Measurements from ENCODE around the gene MYO5B. TPM values are rescaled to one million over a fixed set of nuclear protein-coding genes. Genes with fewer than 3 reads are reported as not detected.
"Not testable (repeated sequence)": the region's sequence is repeated elsewhere in the genome, so short reads cannot be mapped to it uniquely, and the experiment has no call there.

MYO5B gene
- 0.14 and 0.20 TPM in 2 replicates for total RNA-seq

DNA sequence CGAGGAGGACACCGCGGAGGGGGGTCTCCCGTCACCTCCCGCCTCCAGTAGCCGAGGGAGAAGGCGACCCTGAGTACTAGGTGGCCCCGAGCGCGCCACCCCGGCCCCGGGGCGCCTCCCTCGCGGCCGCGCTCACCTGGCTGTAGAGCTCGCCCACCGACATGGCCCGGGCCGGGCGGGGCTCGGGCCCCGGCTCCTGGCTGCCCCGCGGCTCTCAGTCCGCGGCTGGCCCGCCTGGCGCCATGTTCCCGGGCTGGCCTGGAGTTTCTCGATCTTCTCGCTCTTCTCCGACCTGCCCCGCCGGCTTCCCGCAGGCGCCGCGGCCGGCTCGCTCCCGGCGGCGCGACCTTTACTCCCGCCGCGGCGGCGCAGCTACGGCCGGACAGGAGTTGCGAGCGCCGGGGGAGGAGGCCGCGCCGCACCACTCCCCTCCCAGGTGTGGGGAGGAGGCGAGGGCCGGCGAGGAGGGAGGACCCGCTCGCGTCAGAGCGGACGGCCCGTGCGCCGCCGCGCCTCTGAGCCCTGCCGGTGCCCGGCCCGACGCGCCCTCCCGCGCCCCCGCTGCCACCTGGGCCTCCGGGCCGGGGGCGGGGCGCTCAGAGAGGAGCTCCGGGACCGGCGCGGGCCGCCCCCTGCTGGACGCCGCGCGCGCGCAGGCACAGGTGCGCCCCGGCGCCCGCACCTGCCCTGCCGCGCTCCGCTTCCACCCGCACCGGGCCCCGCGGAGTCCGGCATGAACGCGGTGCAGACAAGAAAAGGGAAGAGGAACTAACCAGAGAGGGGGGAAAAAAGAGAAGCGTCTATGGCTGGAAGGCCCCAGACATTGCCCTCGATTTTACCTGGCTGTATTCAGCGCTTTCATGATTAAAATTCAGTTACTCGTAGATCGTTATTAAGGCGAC, at the start of gene MYO5B:
Gene MYO5B (minus strand): TSS at position 517 of the 902 bp plus-strand sequence. CDS start 354 bp downstream, at position 163.
- DNase-seq (ENCODE audit: low read depth, low spot score) = no peak

DNA sequence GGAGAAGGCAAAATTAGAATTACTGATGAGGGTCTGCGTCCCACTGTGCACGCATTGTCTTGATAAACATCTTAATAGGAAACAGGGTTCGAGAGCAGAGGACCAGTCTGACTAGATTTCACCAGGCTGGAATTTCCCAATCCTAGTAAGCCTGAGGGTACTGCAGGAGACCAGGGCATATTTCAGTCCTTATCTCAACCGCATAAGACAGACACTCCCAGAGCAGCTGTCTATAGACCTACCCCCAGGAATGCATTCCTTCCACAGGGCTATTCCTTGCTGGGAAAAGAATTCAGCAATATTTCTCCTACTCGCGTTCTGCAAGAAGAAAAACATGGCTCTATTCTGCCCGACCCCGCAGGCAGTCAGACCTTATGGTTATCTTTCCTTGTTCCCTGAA, 46.8 kb upstream of the MYO5B start:
- DNase-seq (ENCODE audit: low read depth, low spot score) = not testable (repeated sequence)

DNA sequence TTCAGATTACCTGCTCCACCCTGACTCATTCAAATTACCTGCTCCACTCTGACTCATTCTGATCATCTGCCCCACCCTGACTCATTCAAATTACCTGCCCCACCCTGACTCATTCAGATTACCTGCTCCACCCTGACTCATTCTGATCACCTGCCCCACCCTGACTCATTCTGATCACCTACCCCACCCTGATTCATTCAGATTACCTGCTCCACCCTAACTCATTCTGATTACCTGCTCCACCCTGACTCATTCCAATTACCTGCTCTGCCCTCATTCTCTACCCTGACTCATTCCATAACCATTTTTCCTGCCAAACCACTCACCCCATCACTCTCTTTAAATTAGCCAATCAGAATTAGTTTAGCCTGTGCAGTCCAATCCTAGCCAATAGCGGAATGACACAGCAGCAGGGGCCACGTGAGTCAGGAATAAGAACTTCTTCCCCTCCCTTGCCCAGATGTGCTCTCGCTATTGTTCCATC, 45.2 kb upstream of the MYO5B start:
- no peak for DNase-seq (ENCODE audit: low read depth, low spot score)

DNA sequence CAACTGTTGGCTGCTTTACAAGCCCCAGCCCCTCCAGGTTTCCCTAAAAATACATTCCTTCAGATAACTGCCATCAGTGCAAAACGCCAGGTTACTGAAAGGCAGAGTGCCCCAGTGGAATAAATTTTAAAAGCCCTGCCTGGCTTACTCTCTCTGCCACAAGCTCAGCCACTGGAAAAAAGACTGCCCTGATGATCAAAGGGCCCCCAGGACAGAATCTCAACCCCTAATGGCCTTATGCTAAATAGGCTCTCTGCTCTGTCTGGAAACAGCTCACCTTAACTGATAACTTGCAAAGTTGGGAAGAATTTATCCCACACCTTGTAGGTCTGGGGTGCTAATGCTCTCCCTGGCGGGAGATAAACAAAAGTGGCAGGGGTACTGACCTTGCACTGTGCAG, 37.5 kb upstream of the MYO5B start:
- DNase-seq (ENCODE audit: low read depth, low spot score) = no peak

DNA sequence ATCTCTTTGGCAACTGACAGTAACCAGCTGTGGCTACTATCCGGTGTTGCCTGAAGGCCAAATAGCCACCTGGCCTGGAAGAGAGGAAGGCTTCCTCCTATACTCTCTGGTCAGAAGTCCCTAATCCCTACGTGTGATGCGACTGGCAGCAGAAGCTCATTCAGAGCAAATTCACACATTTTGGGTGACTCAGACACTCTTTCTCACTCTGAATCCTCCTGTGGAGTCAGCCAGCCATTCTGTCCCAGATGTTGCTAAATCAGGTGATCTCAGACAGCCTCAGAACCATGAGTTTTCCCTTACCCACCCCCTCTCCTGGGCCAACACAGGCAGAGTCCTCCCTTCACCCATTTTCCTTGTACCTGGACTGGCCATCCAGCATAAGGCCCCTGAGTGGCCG, 36.7 kb upstream of the MYO5B start:
- DNase-seq (ENCODE audit: low read depth, low spot score) = no peak

DNA sequence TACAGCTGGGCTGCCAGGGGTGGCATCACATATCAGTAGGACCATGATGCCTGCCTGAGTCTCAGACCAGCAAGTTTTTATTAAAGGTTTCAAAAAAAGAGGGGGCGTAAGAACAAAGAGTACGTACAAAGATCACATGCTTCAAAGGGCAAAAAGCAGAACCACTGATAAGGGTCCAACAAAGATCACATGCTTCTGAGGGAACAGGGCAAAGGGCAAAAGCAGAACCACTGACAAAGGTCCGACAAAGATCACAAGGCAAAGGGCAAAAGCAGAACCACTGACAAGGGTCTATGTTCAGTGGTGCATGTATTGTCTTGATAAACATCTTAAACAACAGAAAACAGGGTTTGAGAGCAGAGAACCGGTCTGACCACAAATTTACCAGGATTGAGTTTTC, 25.3 kb upstream of the MYO5B start:
- not testable (repeated sequence) for DNase-seq (ENCODE audit: low read depth, low spot score)

DNA sequence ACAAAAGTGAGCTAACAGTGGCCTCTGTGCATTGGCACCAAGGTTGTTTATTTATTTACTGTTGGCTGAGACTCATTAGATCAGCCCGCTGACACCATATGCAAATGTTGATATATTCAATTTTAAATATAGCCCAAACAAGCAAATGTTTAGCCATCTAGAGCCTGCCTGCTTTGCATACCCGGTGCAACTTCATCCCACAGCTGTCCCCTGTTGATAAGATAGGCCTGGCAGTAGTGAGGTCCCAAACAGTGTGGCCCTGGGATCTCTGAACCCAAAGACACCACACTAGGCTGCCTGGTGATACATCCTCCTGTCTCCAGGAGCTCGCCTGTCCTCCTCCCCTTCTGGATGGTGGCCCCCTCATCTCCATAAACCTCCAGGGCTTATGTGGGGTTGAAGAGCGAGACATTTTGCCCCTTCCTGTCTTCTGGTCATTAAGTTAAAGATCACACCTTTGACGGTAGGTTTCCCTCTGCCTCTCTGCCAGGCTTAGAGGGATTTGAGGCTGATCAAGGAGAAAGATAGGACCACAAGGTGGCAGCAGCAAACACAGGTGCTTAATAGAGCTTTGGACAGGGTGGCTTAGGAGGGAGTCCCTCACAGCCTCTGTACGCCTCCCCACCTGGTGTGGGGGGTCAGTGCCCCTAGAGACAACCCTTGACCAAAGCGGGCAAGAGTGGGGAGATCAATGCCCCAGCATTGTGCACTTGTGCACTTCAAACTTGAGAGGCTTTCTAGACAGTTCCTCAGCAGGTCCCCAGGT, 23.7 kb upstream of the MYO5B start:
- DNase-seq (ENCODE audit: low read depth, low spot score) = no peak

DNA sequence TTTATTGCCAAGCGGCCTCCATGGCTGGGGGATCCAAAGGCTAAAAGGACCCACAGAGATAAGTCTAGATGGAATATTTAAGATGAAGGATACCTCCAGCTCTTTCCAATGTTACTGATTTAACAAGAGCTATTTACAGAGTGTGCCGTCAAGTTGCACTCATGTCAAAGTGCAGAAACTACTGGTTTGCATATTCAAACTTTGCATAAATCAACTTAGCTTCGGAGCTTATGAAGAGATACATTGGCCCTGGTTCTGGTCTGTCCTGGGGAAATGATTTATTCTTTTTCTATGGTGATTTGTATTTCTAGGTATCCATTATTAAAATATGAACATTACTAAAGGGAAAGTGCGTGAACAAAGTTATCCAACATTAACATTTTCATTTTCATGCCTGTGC, 14.4 kb upstream of the MYO5B start:
- DNase-seq (ENCODE audit: low read depth, low spot score) = no peak

DNA sequence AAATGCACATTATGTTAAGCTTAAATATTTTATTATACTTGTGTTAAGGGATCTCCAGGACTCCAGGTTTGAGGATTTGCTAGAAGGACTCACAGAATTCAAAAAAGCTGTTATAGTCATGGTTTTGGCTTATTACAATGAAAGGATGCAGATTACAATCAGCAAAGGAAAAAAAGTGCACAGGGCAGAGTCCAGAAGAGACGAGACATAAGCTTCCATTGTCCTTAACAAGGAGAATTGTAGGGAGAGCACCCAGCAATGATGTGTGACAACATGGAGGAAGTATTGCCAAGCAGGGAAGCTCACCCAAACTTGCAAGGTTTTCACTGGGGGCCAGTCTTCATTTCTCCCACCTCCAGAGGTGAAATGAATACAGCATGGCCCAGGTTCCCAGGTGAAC, 12.8 kb upstream of the MYO5B start:
- DNase-seq (ENCODE audit: low read depth, low spot score) = no peak

DNA sequence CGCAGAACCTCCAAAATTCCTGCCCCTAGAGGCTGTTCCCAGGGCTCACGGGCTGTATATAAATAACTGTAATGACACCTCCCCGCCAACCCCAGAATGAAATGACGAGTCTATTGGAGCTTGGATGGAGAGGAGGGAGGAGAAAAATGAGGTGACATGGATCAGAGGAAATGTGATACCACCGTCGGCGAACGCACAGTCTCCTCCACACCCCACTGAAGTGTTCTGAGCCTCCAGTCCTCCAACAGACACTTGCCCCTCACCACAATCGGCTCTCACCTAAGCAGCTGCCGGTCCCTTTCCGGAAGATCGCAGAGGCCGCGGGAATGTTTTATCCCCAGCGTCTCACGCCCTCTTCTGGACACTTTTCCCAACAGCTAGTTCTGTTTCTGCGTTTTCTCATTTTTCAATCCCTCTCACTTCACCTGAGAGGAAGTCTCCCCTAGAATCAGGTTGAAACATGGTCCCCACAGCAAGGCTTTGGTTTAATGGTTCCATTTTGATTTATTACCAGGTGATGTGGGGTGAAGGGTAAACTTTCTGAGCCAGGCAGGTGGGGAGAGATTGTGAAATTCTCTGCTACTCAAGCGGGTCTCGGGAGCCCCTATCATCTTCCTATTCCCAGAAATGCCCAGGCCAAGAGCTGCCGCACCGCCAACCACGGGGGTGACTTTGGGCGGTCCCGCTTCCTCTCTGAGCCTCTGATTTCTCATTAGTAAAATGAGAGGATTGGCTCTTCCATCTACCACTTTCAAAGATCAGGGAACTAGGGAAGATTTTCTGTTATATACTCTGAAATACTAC, 9.1 kb upstream of the MYO5B start:
- no peak for DNase-seq (ENCODE audit: low read depth, low spot score)

DNA sequence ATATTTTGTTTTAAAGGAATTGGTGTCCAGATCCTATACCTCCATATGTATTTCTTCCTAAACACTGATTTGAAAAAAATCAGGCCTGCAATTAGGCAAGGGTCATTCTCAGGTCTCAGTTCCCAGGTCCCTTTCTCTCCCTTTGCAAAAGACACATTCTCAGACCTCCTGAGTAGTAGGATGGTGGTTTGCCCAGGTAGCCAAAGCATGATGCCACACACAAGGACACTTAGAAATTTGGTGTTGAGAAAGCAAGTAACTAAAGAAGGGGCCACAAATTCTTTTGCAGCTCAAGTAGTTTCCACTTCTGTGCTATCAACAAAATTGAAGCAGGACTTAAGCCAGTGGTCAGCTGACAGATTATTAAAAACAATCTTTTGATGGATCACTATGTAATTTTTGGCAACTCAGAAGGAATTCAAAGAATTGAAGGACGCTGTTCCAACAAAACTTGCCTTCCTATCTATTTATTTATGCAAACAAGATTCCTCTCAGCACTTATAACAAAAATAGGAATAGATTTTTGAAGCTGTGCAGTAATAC, 6.6 kb upstream of the MYO5B start:
- DNase-seq (ENCODE audit: low read depth, low spot score) = no peak

DNA sequence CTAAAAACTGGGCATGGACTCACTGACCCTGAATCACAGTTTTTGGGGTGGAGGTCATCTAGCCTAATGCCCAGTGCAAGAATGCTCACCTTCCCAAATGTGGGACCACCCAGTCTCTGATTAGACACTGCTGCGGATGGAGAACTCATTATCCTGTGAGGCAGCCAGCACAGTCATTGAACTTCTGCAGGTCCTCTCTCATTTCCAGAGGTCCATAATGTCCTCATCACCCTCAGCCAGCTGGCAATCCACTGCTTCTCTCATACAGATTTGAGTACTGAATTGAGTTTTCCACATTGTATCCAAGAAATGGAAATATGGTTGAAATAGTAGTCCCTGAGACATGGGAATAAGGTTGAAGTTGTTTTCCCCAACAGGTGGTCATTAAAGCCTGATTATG, 5.0 kb upstream of the MYO5B start:
- no peak for DNase-seq (ENCODE audit: low read depth, low spot score)

DNA sequence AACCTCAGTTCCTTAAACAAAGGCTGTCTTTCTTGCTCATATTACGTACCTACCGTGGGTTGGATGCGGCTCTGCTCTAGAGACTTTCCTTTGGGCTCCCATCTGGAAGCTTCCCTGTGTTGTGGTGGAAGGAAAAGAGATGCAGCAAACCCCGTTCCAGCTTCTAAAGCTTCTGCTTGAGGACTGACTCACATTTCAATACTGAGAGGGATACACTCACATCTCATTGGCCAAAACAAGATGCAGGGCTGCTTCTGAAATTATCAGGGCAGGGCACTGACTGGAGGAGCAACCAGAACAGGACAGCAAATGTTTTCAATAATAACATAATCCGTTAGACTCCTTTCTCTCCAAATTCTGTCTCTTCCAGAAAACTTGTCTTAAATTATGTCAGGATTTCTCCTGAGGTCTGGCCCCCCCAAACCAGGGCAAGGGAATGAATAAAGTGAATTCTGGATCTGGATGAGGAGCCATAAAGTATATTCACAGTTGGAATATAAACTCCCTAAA, 4.5 kb upstream of the MYO5B start:
- no peak for DNase-seq (ENCODE audit: low read depth, low spot score)

DNA sequence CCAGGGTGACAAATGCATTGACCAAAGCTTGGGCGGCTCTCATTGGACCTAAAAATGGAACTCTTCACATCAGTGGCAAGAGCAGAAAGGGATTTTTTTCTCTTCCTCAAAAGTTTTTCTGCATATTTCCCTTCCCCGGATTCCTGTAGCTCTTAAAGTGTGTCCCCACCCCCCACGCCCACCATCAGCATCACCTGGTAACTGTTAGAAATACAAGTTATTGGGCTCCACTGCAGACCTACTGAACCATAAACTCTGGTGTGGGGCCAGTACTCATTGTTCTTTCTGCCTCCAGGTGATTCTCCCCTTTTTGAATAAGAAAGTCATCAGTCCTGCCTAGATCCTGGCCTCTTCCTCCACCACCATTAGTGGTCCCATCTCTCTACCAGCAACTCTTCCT, 1.3 kb upstream of the MYO5B start:
- DNase-seq (ENCODE audit: low read depth, low spot score) = no peak

DNA sequence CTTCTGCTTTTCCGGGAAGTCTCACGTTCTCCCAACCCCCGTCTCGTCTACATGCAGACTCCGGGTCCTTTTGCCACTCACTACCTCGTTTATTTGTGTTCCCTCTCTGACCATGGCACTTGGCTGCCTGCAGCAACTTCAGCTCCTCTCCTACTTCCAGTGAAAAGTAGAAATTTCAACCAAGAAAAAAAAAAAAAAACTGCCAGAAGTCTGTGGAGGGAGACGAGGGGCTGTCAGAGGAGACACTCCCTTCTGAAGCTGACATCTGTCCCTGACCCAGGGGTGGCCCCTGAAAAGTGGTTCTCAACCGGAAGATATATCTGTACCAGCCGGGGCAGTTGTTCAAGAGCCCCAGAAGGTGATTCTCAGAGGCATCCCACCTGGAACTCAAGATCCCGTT, 742 bp upstream of the MYO5B start:
- no peak for DNase-seq (ENCODE audit: low read depth, low spot score)

DNA sequence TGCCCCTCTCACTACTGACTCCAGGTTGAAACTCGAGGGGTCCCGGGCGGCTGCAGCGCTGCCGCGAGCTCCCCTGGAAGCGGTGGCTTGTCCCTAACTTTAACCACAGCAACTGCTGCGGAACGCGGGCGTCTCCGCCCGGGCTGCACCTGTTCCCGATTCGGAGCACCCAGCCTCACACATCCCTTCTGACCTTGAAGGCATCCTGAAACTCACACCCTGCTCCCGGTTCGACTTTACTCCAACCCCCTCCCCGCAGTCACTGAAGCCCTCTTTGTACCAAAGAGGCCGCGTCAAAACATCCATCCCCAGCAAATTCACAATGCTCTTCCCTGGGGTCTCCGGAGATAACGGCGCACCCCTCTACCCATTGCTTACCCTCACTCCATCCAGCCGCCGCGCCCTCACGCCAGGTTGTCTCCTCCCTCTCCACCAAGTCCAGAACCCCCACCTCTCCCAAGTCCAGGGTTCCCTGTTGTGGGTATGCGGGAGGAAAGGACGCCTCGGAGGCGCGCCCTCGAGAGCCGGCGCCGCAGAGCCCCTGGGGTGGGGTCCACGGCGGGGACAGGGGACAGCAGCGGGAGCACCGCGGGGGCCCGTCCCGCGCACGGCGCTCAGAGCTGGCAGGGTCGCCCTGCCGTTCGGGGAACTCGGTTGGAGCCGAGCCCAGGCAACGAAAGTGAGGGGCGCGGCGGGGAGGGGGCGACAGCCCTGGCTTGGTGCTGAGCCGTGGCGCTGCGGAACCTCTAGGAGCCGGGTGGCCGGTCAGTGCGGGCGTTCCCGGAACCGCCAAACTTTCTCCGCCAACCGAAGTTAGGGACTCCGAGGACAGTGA, 934 bp downstream of the MYO5B start:
- DNase-seq (ENCODE audit: low read depth, low spot score) = no peak

DNA sequence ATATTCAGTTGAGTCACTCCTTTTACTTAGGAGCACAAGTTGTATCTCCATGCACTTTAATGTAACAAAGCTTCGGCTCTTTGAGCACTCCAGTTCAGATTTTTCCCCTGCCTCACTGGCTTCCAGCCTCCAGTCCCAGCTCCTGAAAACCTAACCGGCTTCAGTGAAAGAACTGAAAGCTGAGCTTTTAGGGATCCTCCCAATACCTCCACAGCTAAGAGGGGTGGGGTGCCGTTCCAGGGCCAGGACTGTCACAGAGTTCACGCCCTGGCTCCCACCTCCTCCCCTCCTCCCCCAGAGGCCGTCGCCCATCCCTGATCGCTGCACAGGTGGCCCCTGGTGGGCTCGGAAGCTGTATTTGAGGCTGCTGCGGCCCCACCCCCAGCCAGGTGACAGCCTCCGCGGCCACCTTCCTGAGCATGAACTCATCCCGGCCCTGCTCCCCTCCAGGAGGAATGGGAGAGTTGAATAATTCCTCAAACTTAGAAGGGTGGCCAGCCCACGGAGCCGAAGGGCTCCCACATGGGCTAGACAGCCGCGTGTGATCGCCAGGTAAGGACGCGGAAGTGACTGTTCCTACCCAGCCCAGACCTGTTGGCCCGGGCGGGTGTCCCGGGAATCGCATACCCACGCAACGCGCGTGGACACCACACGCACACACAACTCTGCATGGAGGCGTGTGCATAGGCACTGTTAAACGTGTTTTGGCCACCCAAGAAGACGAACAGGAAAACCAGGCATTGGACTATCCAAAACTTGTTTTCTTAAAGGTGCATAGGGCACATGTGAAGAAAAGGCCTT, 1.8 kb downstream of the MYO5B start:
- DNase-seq (ENCODE audit: low read depth, low spot score) = no peak

DNA sequence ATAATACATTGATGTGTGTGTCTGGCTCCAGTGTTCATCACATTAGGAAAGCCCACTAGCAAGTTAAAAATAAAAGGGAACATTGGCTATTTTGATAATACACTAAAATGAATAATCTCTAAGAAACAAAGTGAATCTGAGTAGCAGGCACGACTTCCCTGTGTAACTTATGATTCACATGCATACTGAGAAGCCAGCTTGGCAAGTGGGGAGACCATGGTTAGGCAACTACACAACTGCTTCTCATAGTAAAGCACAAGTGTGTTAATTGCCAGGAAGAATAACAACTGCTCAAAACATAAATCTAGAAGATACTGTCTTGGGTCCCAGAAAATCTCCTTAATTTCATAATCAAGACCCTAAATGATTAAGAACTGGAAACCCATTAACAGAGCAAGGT, 4.0 kb downstream of the MYO5B start:
- no peak for DNase-seq (ENCODE audit: low read depth, low spot score)

DNA sequence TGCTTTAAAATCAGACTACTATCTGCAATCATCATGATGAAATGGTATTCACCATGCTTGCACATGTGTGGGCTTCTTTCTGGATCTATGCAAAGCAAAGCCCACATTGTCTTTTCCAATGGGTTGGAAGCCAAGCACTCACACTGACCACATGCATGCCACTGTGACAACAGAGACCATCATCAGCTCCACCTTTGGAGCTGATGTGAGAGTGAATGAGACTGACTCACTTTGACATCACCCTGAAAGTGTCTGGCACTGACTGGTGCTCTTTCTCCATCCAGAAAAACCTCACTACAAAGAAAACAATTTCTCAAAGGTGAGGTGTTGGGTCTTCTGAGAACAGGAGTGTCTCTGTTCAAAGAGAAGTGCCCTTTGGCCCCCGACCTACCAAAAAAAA, 4.7 kb downstream of the MYO5B start:
- DNase-seq (ENCODE audit: low read depth, low spot score) = no peak
